Karpas-422 (cell line): Measurements from ENCODE around the gene SIM1. TPM values are rescaled to one million over a fixed set of nuclear protein-coding genes. Genes with fewer than 3 reads are reported as not detected.

ENCODE experiments used
- DNase-seq: peaks from one replicate; pipeline ENCODE4 v3.0.0-alpha.2; 2015
- H2AFZ ChIP-seq: fragments of 200-600 bp; sonication (generic); 2 replicates; pipeline ENCODE4 v1.6.1; 2014; ENCODE audit warnings: antibody characterized with exemption, low read length, mixed read lengths
- H3K27ac ChIP-seq: fragments of 200-600 bp; sonication (generic); 2 replicates; pipeline ENCODE4 v1.5.1; 2014; ENCODE audit warnings: mild to moderate bottlenecking, low read length, moderate library complexity
- H3K27me3 ChIP-seq: fragments of 200-600 bp; sonication (generic); 2 replicates; pipeline ENCODE4 v1.6.1; 2014; ENCODE audit warnings: low read length, mixed read lengths
- H3K36me3 ChIP-seq: fragments of 200-600 bp; sonication (generic); 2 replicates; pipeline ENCODE4 v1.6.1; 2014; ENCODE audit warnings: low read length, mixed read lengths; ENCODE audit not compliant: insufficient read depth
- H3K4me1 ChIP-seq: fragments of 200-600 bp; sonication (generic); 2 replicates; pipeline ENCODE4 v1.6.1; 2014; ENCODE audit warnings: mild to moderate bottlenecking, low read length, mixed read lengths
- H3K4me2 ChIP-seq: fragments of 200-600 bp; sonication (generic); 2 replicates; pipeline ENCODE4 v1.6.1; 2014; ENCODE audit warnings: low read length, low read depth, mild to moderate bottlenecking; ENCODE audit not compliant: poor library complexity, severe bottlenecking
- H3K4me3 ChIP-seq: fragments of 200-600 bp; sonication (generic); 2 replicates; pipeline ENCODE4 v1.5.1; 2014; ENCODE audit warnings: mild to moderate bottlenecking, antibody characterized with exemption, low read length, mixed read lengths
- H3K79me2 ChIP-seq: fragments of 200-600 bp; sonication (generic); 2 replicates; pipeline ENCODE4 v1.6.1; 2014; ENCODE audit warnings: mild to moderate bottlenecking, low read length, mixed read lengths
- H3K9ac ChIP-seq: fragments of 200-600 bp; sonication (generic); 2 replicates; pipeline ENCODE4 v1.6.0; 2014; ENCODE audit warnings: low read length
- H3K9me2 ChIP-seq: fragments of 200-600 bp; sonication (generic), shearing (Covaris generic); replicated peaks from 2 replicates; pipeline ENCODE4 v1.6.0; 2014; ENCODE audit warnings: mild to moderate bottlenecking, low read length, moderate library complexity; ENCODE audit not compliant: insufficient read depth
- H3K9me3 ChIP-seq: fragments of 300-700, 200-600 bp; sonication (generic); 2 replicates; pipeline ENCODE4 v1.6.1; 2014; ENCODE audit warnings: low read length, mixed read lengths
- H4K20me1 ChIP-seq: fragments of 200-600 bp; sonication (generic); 2 replicates; pipeline ENCODE4 v1.6.1; 2014; ENCODE audit warnings: mild to moderate bottlenecking, antibody characterized with exemption, low read length, low read depth; ENCODE audit not compliant: insufficient read depth
- total RNA-seq: library from RNA; depleted of rRNA; stranded (reverse); fragments of >200 nt; shearing (Covaris generic); gene quantifications from 2 replicates; pipeline ENCODE4 v1.2.3, GENCODE V29; 2014; ENCODE audit warnings: low replicate concordance

Gene SIM1
- total RNA-seq, 1 experiment from 2014 or later, result not detected

- Histone ChIP-seq H3K79me2 (no peaks in the 10 kb centered on the region), H3K9me3 (no peaks in the 10 kb centered on the region), H3K27me3 (no peaks in the 10 kb centered on the region), H3K4me2 (no peak overlapping the region), H3K4me3 (no peak overlapping the region), H3K9me2 (no peaks in the 10 kb centered on the region), H2AFZ (no peak overlapping the region), H3K27ac (no peak overlapping the region), H3K9ac (no peak overlapping the region), H3K36me3 (no peaks in the 10 kb centered on the region), H3K4me1 (no peaks in the 10 kb centered on the region), H4K20me1 (no peaks in the 10 kb centered on the region)
- peak; percentile 71 for DNase-seq
Measured at GRCh38 chr6:100479179-100480035, 14.7 kb upstream of the SIM1 start.

DNA sequence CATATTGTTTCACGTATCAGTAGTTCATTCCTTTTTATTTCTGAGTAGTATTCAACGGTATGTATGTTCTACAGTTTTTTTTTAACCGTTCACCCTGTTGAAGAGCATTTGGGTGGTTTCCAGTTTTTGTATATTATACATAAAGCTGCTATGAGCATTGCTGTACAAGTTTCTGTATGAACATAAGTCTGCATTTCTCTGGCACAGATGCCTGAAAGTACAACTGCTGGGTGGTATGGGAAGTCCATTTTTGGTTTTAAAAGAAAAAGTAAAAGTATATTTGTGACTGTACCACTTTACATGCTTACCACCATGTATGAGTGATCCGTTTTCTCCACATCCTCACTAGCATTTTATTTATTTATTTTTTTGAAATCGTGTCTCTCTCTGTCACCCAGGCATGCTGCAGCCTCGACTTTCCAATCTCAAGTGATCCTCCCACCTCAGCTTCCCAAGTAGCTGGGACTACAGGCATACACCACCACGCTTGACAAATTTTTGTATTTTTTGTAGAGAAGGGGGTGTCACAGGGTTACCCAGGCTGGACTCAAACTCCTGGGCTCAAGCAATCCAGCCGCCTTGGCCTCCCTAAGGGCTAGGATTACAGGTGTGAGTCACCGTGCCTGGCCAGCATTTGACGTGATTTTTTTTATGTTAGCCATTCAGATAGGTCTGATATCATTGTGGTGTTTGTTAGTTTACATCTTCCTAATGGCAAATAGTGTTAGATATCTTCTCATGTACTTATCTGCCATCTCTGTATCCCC, 11.0 kb upstream of the SIM1 start:
- H3K4me3 ChIP-seq, result no peak overlapping the region
- no peaks in the 10 kb centered on the region for H3K27me3 ChIP-seq
- H3K9me2 ChIP-seq, result no peaks in the 10 kb centered on the region
- H3K79me2 ChIP-seq, result no peaks in the 10 kb centered on the region
- H3K4me2 ChIP-seq, result no peak overlapping the region
- no peaks in the 10 kb centered on the region for H4K20me1 ChIP-seq
- H3K4me1 ChIP-seq, result no peaks in the 10 kb centered on the region
- no peak for DNase-seq
- no peaks in the 10 kb centered on the region for H3K36me3 ChIP-seq
- H3K27ac ChIP-seq, result no peak overlapping the region
- no peak overlapping the region for H3K9ac ChIP-seq
- H2AFZ ChIP-seq, result no peak overlapping the region
- H3K9me3 ChIP-seq, result no peaks in the 10 kb centered on the region

DNA sequence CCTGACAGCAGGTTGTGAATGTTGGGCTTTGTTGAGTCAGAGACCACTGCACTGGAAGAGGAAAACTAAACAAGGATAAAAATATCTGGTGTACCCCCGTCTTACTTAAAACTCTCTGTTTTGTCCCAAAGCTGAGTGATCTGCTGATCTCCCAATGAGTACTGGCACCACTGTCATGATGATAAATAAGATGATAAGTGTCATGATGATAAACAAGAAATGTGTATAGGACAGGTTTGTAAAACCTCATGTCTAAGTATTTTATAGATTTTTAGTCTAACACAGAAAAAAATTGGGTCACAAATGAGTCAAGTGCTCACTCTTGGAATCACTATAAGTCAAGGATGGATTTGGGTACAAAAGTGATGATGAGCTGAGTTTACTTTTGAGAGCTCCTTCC, 8.5 kb upstream of the SIM1 start:
- DNase-seq, result no peak
- H3K4me1 ChIP-seq, result no peaks in the 10 kb centered on the region
- no peak overlapping the region for H3K9ac ChIP-seq
- H3K9me2 ChIP-seq, result no peaks in the 10 kb centered on the region
- no peak overlapping the region for H3K27ac ChIP-seq
- no peaks in the 10 kb centered on the region for H3K79me2 ChIP-seq
- no peaks in the 10 kb centered on the region for H4K20me1 ChIP-seq
- H3K4me3 ChIP-seq, result no peak overlapping the region
- H3K9me3 ChIP-seq, result no peaks in the 10 kb centered on the region
- H3K4me2 ChIP-seq, result no peak overlapping the region
- no peaks in the 10 kb centered on the region for H3K27me3 ChIP-seq
- no peak overlapping the region for H2AFZ ChIP-seq
- H3K36me3 ChIP-seq, result no peaks in the 10 kb centered on the region

DNA sequence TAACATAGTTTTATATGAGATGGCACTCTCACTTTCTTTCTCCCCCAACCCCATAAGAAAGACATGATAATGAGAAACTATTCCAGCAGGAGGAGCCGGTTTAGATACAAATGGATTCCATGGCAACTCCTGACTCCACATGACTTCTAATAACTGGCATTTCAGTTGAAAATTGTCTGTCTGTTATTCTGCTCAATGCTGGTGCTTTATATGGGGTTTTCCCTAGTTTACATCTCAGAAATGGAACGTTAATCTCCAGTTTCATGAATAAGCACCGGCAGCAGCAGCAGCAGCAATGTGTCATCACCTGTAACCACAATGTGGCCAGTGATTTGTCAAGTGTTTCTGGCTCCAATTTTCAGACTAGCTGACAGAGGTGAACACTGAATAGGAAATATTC, 8.0 kb upstream of the SIM1 start:
- Histone ChIP-seq H3K27ac (no peak overlapping the region), H3K4me2 (no peak overlapping the region), H3K79me2 (no peaks in the 10 kb centered on the region), H4K20me1 (no peaks in the 10 kb centered on the region), H3K9ac (no peak overlapping the region), H3K4me1 (no peaks in the 10 kb centered on the region), H3K36me3 (no peaks in the 10 kb centered on the region), H3K9me3 (no peaks in the 10 kb centered on the region), H2AFZ (no peak overlapping the region), H3K4me3 (no peak overlapping the region), H3K27me3 (no peaks in the 10 kb centered on the region), H3K9me2 (no peaks in the 10 kb centered on the region)
- no peak for DNase-seq

GRCh38 chr6:100470422-100471120, 5.8 kb upstream of the SIM1 start:
- Histone ChIP-seq H3K9me3 (no peaks in the 10 kb centered on the region), H3K27me3 (no peaks in the 10 kb centered on the region), H4K20me1 (no peaks in the 10 kb centered on the region)

GRCh38 chr6:100469101-100469859, 4.6 kb upstream of the SIM1 start:
- DNase-seq, result no peak
- no peaks in the 10 kb centered on the region for H3K79me2 ChIP-seq
- no peaks in the 10 kb centered on the region for H3K9me2 ChIP-seq

More at GRCh38 chr6:100470422-100471120, 5.8 kb upstream of the SIM1 start:
- no peak for DNase-seq
- no peaks in the 10 kb centered on the region for H3K9me2 ChIP-seq
- no peaks in the 10 kb centered on the region for H3K36me3 ChIP-seq
- H3K4me2 ChIP-seq, result no peak overlapping the region
- no peaks in the 10 kb centered on the region for H3K4me1 ChIP-seq
- H3K79me2 ChIP-seq, result no peaks in the 10 kb centered on the region
- no peak overlapping the region for H3K9ac ChIP-seq
- no peak overlapping the region for H3K27ac ChIP-seq
- H3K4me3 ChIP-seq, result no peak overlapping the region
- H2AFZ ChIP-seq, result no peak overlapping the region

DNA sequence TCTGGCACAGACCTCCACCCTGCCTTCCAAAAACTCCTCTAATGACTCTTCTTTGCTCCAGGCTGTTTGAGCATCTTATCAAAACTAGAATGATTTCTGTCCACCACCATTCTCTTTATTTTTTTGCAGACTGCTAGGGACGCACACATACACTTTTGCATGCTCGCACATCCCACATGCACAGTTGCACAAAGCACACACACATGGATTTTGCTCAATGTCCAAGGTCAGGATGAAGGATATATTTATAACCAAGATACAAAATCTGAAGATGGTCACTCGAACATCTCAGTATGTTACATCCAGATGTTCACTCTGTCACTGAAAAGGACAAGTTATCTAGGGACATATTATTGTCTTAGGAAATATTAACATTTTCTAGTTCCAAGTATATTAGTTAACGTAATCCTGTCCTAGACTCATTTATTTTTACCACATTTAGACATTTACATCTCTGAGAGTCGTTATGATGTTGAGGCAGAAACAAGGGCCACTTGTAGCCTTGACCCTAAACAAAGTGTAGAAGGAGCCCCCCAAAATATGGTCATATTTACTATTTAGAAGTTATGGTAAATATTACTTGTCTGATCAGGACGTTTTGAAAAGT, 3.4 kb upstream of the SIM1 start:
- no peak overlapping the region for H3K4me3 ChIP-seq
- no peak overlapping the region for H2AFZ ChIP-seq
- no peak overlapping the region for H3K27ac ChIP-seq
- no peaks in the 10 kb centered on the region for H3K9me3 ChIP-seq
- no peaks in the 10 kb centered on the region for H3K79me2 ChIP-seq
- no peaks in the 10 kb centered on the region for H3K4me1 ChIP-seq
- H3K9me2 ChIP-seq, result no peaks in the 10 kb centered on the region
- no peak overlapping the region for H3K9ac ChIP-seq
- H4K20me1 ChIP-seq, result no peaks in the 10 kb centered on the region
- no peaks in the 10 kb centered on the region for H3K36me3 ChIP-seq
- H3K27me3 ChIP-seq, result no peaks in the 10 kb centered on the region
- no peak for DNase-seq
- H3K4me2 ChIP-seq, result no peak overlapping the region

More at GRCh38 chr6:100469101-100469859, 4.6 kb upstream of the SIM1 start:
- Histone ChIP-seq H4K20me1 (no peaks in the 10 kb centered on the region), H3K4me1 (no peaks in the 10 kb centered on the region), H3K4me3 (no peak overlapping the region), H2AFZ (no peak overlapping the region), H3K9ac (no peak overlapping the region), H3K27me3 (no peaks in the 10 kb centered on the region), H3K27ac (no peak overlapping the region), H3K9me3 (no peaks in the 10 kb centered on the region), H3K36me3 (no peaks in the 10 kb centered on the region), H3K4me2 (no peak overlapping the region)
